A673 (cell line): ENCODE results near the gene TMEM185B.

Source experiments
- CTCF ChIP-seq: fragments of 300-800, 200-600 bp; sonication (generic); conservative IDR thresholded peaks from 2 replicates; pipeline ENCODE4 v1.5.1; 2017; ENCODE audit warnings: low read depth, mild to moderate bottlenecking, antibody characterized with exemption, low read length, moderate library complexity, mixed read lengths
- EZH2 ChIP-seq: fragments of 200-600 bp; sonication (generic); IDR thresholded peaks from 2 replicates; pipeline ENCODE4 v1.6.1; 2017; ENCODE audit warnings: borderline replicate concordance, low read depth, mild to moderate bottlenecking, mixed read lengths, antibody characterized with exemption, low read length; ENCODE audit not compliant: poor library complexity, severe bottlenecking

GRCh38 chr2:120236791-120237190 is 13.6 kb upstream of the TMEM185B start:
- TF ChIP-seq CTCF = no peak
- TF ChIP-seq EZH2 = no peak
